Right lobe of liver (tissue), 6 donors: ENCODE results near the gene KLRC4. TPM values are rescaled to one million over a fixed set of nuclear protein-coding genes. Genes with fewer than 3 reads are reported as not detected.
A peak's percentile ranks its signal among the peaks of the same experiment; 100 is the strongest.
"Not testable (repeated sequence)": the region's sequence is repeated elsewhere in the genome, so short reads cannot be mapped to it uniquely, and the experiment has no call there.

Experiments
- ATAC-seq, 4 donors: fragments of 200-7000 bp; cut with Tn5 transposase; one replicate each; pipeline ENCODE4 v1.9.1; 2020; ENCODE audit warnings: mild to moderate bottlenecking in 4 of 4, moderate library complexity in 4 of 4
- DNase-seq, 3 donors: peaks; one replicate each; pipeline ENCODE4 v3.0.0-alpha.2; 2020
- H3K27ac ChIP-seq, 3 donors: fragments of 200-600 bp; one replicate each; pipeline ENCODE4 v1.8.0; 2022
- H3K27me3 ChIP-seq, 2 donors: fragments of 200-600 bp; one replicate each; pipeline ENCODE4 v1.8.0; 2022
- H3K36me3 ChIP-seq, 4 donors: fragments of 200-600 bp; sonication (generic) in 1 of 4; one replicate each; pipeline versions ENCODE4 v1.5.1 to v1.8.0; 2017 to 2022; ENCODE audit warnings: control low read depth in 1 of 4
- H3K4me1 ChIP-seq, 4 donors: fragments of 200-600 bp; sonication (generic) in 1 of 4; one replicate each; pipeline versions ENCODE4 v1.5.1 to v1.8.0; 2017 to 2022; ENCODE audit warnings: control low read depth in 1 of 4
- H3K4me3 ChIP-seq, 3 donors: fragments of 200-600 bp; one replicate each; pipeline ENCODE4 v1.8.0; 2022
- H3K9me3 ChIP-seq, 4 donors: fragments of 200-600 bp; sonication (generic) in 1 of 4; one replicate each; pipeline versions ENCODE4 v1.5.1 to v1.8.0; 2017 to 2022; ENCODE audit warnings: control low read depth in 1 of 4
- POLR2A ChIP-seq: fragments of 450-650 bp; IDR thresholded peaks from one replicate; pipeline ENCODE4 v1.6.1; 2017; ENCODE audit warnings: antibody characterized with exemption, mild to moderate bottlenecking
- whole genome bisulfite sequencing: methylation state at CpG from one replicate; pipeline ENCODE4 v1.1.6; 2018; ENCODE audit warnings: low coverage, low lambda C conversion rate; ENCODE audit not compliant: insufficient coverage; ENCODE audit errors: missing lambda C conversion rate; 5-methylcytosine and 5-hydroxymethylcytosine counted together
- intact Hi-C, 2 donors: fragments of 100-400 bp; cut with DNase I; formaldehyde crosslinking; loops; one replicate each; pipeline versions ENCODE4 v1.11.2 to v1.14.1; 2022
- total RNA-seq, 6 experiments: library from RNA; depleted of rRNA in 2 of 6; stranded (reverse); fragments of >200 nt in 2 of 6; fragmentation: NEBNext Ultra II Directional in 3 of 6; extraction: Animal tissue kit (Norgen Biotek cat#: 25700) in 3 of 6; gene quantifications; one replicate each; pipeline versions ENCODE4 v1.1.0 to v1.2.4, GENCODE V29; 2016 to 2023
- TF ChIP-seq, protein P1 (sequence below), 4 donors: fragments of 200-600 bp in 3 of 4; fragments of 450-650 bp in 1 of 4; IDR thresholded peaks; one replicate each; pipeline versions ENCODE4 v1.5.1 to v1.8.0; 2016 to 2022; ENCODE audit warnings: antibody characterized with exemption in 4 of 4, mild to moderate bottlenecking in 2 of 4
- donor health status: DM: no; HTN: yes; CAD: no.
- donor health status: DM: no; HTN: no; CAD: no.
- donor health status: DM: no; HTN: no; CAD: no.
- donor health status: DM: no; HTN: yes; CAD: no.
- donor health status: DM: no; HTN: yes; CAD: no.

KLRC4 gene
- total RNA-seq, 6 experiments from 2014 or later: 0.39 TPM; not detected in 5

DNA sequence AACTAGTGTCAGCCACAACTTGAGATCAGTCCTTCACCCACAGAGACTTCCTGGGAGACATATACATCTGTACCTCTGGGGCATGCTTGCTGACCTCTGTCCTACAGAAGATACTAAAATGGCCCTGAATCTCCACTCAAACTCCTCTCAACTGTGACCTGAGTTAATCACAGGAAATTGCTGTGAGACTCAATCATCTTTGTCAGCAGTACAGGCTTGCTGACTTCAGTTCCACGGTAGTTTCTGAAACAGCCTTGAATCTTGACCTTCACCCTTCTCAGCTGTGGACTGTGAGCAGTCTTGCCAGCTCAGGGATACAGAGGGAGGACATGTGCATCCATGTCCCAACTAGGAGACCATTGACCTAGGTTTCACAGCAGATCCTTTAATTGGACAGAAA, 45.0 kb upstream of the KLRC4 start:
- Histone ChIP-seq H3K4me1 (no peaks in the 10 kb centered on the region), H3K36me3 (no peaks in the 10 kb centered on the region), H3K4me3 (no peak overlapping the region), H3K9me3 (no peaks in the 10 kb centered on the region), H3K27ac (no peak overlapping the region), H3K27me3 (no peaks in the 10 kb centered on the region)
- no peak for ATAC-seq
- 14% methylated on average over 1 of the region's 1 CpG for WGBS
- DNase-seq: no peak
- intact Hi-C loops: no loop called here
- TF ChIP-seq POLR2A: no peak
- TF ChIP-seq, protein P1, sequence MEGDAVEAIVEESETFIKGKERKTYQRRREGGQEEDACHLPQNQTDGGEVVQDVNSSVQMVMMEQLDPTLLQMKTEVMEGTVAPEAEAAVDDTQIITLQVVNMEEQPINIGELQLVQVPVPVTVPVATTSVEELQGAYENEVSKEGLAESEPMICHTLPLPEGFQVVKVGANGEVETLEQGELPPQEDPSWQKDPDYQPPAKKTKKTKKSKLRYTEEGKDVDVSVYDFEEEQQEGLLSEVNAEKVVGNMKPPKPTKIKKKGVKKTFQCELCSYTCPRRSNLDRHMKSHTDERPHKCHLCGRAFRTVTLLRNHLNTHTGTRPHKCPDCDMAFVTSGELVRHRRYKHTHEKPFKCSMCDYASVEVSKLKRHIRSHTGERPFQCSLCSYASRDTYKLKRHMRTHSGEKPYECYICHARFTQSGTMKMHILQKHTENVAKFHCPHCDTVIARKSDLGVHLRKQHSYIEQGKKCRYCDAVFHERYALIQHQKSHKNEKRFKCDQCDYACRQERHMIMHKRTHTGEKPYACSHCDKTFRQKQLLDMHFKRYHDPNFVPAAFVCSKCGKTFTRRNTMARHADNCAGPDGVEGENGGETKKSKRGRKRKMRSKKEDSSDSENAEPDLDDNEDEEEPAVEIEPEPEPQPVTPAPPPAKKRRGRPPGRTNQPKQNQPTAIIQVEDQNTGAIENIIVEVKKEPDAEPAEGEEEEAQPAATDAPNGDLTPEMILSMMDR (IDR thresholded peaks at IDR 0.05): no peak

DNA sequence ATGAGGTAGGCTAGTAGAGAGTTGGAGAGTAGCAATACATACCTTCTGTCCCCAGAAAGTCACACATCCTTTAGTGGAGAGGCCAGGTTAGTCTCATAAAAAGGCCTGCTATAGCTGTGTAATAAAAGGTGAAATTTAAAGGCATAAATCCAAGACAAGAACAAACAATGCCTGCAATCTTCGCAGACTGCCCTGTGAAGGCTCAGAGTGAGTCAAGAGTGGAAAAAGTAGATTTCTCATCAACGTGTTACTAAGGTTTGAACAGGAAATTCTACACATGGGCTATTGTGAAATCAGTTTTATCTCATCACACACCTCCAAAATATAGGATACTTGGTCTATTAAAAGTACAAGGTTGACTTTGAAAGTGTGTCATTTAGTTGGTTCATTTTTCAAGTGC, 43.6 kb upstream of the KLRC4 start, which contains the start of gene KLRC1:
Gene KLRC1 (minus strand): TSS at position 222 of the 400 bp plus-strand sequence. CDS start 2,221 bp downstream, outside the sequence.
- Histone ChIP-seq H3K4me3 (no peak within 1 kb of the TSS), H3K4me1 (no peaks in the 10 kb centered on the region), H3K27me3 (no peaks in the 10 kb centered on the region), H3K9me3 (no peaks in the 10 kb centered on the region), H3K36me3 (no peaks in the 10 kb centered on the region), H3K27ac (no peak within 1 kb of the TSS)
- ATAC-seq (no peak), DNase-seq (no peak)
- TF ChIP-seq POLR2A: no peak
- TF ChIP-seq, protein P1 (IDR thresholded peaks at IDR 0.05): no peak
- WGBS: 36% methylated on average over 2 of the region's 2 CpGs
- intact Hi-C loops: no loop called here

DNA sequence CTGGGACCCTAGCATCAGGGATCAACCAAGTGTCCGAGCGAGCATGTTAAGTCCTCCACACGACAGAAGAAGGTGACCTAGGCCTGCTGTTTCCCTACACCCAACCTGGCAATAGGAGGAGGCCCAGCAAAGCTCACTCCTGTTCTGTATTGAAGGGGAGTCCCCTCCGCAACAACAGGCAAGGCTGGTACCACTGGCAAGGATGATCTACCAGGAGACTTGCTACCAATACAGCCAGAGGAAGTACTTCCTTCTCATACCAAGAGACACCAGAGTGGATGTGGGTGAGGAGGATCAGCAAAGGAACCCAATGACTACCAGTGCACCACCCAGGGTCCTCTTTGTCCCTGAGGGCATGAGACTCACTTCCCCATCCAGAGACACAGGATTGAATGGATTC, 38.7 kb upstream of the KLRC4 start:
- Histone ChIP-seq H3K9me3 (no peaks in the 10 kb centered on the region), H3K27ac (no peak overlapping the region), H3K4me1 (no peaks in the 10 kb centered on the region), H3K27me3 (no peaks in the 10 kb centered on the region), H3K4me3 (no peak overlapping the region), H3K36me3 (no peaks in the 10 kb centered on the region)
- WGBS: no CpG with 5 or more reads among the region's 4 CpGs
- DNase-seq: no peak
- TF ChIP-seq, protein P1 (IDR thresholded peaks at IDR 0.05): no peak
- TF ChIP-seq POLR2A: no peak
- ATAC-seq: no peak
- intact Hi-C loops: no loop called here

DNA sequence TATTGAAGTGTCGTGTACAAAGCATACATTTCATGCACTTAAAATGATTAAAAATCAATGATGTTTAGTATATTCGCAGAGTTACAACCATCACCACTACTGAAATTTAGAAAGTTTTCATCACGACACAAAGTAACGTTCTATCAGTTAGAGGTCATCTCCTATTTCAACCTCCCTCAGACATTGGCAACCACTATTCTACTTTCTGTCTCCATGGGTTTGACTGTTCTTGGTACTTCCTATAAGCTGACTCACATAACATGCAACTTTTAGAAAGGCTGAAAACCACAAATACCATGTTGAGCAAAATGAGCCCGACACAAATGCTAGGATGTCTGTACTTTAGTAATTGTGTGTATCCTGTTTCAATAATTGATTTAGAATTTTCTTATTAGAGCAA, 36.5 kb upstream of the KLRC4 start:
- H3K27me3 ChIP-seq, intact Hi-C loops, H3K27ac ChIP-seq, H3K9me3 ChIP-seq, ATAC-seq, H3K4me3 ChIP-seq, H3K36me3 ChIP-seq, DNase-seq, H3K4me1 ChIP-seq: not testable (repeated sequence)
- WGBS: 68% methylated on average over 5 of the region's 5 CpGs

DNA sequence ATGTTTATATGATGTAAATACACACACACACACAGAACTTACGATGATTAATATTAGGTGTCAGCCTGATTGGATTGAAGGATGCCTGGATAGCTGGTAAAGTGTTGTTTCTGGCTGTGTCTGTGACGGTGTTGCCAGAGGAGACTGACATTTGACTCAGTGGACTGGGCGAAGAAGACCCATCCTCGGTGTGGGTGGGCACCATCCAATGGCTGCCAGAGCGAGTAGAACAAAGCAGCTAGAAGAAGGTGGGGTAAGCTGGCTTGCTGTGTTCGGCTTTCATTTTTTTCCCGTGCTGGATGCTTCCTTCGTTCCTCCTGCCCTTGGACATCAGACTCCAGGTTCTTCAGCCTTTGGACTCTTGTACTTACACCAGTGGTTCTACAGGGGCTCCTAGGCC, 31.6 kb upstream of the KLRC4 start:
- H3K36me3 ChIP-seq, H3K4me1 ChIP-seq, H3K9me3 ChIP-seq, DNase-seq, H3K27me3 ChIP-seq, ATAC-seq, H3K4me3 ChIP-seq, H3K27ac ChIP-seq, intact Hi-C loops: not testable (repeated sequence)
- 87% methylated on average over 4 of the region's 8 CpGs for WGBS

DNA sequence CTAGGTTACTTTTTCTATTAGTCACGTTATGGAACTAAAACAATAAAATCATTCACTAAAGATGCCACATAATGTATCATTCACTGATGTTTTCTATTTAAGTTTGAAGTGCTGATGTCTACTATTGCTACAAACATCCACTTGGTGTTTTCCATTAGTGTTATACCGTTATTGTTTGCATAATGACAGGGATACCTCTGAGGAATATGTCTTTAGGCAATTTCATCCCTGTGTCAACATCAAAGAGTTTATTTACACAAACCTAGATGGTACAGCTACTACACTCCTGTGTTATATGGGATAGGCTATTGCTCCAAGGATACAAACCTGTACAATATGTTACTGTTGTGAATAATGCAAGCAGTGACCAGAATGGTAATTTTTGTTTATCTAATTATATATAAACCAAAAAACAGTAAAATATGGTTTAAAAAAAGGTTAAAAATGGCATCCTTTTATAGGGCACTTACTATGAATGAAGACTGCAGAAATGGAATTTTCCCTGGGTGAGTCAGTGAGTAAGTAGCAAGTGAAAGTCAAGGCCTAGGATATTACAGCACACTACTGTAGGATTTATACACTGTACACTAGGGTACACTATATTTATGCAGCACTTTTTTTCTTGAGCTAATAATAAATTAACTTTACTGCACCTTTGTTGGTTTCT, 30.2 kb upstream of the KLRC4 start:
- H3K27me3 ChIP-seq, DNase-seq, intact Hi-C loops, H3K4me3 ChIP-seq, ATAC-seq, H3K27ac ChIP-seq, H3K9me3 ChIP-seq, H3K36me3 ChIP-seq, H3K4me1 ChIP-seq: not testable (repeated sequence)
- WGBS: 57% methylated on average over 2 of the region's 2 CpGs

DNA sequence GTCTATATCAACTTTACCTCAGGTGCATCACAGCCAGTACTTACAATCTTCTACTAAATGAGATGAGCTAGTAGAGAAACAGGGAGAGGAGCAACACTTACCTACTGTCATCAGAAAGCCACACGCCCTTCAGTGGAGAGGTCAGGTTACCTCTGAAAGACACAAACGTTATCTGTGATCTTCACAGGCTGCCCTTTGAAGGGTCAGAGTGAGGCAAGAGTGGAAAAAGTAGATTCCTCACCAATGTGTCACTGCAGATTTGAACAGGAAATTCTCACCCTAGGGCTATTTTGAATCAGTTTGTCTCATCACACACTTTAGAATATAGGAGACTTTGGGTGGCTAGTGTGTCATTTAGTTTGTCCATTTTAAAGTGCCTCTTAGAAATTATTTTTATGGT, 28.0 kb upstream of the KLRC4 start:
- H3K27ac ChIP-seq, H3K4me3 ChIP-seq, H3K36me3 ChIP-seq, DNase-seq, H3K9me3 ChIP-seq, H3K27me3 ChIP-seq, intact Hi-C loops, H3K4me1 ChIP-seq: not testable (repeated sequence)
- WGBS: no CpG with 5 or more reads among the region's 2 CpGs
- ATAC-seq: peak in 1 of 4 donors; percentile 28

DNA sequence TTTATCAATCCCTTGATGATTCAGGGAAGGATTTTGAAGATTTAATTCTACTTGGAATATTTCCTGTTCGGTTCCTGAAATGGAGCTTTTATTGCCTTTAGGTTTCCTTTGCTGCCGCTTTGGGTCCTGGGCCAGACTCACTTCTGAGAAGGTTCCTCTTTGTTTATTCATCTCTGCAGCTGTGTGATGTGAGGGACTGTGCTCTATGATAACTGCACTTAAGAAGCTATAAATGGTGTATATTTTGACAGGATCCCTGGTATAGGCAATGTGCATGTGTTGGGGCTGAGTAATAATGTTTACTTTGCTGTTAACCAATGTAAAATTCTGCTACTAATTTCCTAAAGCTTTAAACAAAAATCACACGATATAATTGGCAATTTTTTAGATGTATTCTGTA, 26.3 kb upstream of the KLRC4 start, which contains the start of gene KLRC2:
Gene KLRC2 (minus strand): TSS at position 195 of the 400 bp plus-strand sequence. CDS start 24 bp downstream, at position 171.
- H3K4me1 ChIP-seq, H3K9me3 ChIP-seq, H3K27ac ChIP-seq, H3K4me3 ChIP-seq, H3K27me3 ChIP-seq, ATAC-seq, DNase-seq, intact Hi-C loops, H3K36me3 ChIP-seq: not testable (repeated sequence)
- WGBS: 41% methylated on average over 3 of the region's 3 CpGs

DNA sequence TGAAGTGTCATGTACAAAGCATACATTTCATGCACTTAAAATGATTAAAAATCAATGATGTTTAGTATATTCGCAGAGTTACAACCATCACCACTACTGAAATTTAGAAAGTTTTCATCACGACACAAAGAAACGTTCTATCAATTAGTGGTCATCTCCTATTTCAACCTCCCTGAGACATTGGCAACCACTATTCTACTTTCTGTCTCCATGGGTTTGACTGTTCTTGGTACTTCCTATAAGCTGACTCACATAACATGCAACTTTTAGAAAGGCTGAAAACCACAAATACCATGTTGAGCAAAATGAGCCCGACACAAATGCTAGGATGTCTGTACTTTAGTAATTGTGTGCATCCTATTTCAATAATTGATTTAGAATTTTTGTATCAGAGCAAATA, 21.1 kb upstream of the KLRC4 start:
- H3K4me3 ChIP-seq, ATAC-seq, H3K27ac ChIP-seq, H3K27me3 ChIP-seq, intact Hi-C loops, H3K4me1 ChIP-seq, H3K9me3 ChIP-seq, DNase-seq, H3K36me3 ChIP-seq: not testable (repeated sequence)
- WGBS: 60% methylated on average over 4 of the region's 4 CpGs
